Activated CD4-positive, CD25-positive, alpha-beta regulatory T cell treated with anti-CD3 and anti-CD28 coated beads, Interleukin-2, amount 50 U/mL, for 24 hours (primary cell): Measurements from ENCODE around the gene ACOX3.
"Not testable (repeated sequence)": the region's sequence is repeated elsewhere in the genome, so short reads cannot be mapped to it uniquely, and the experiment has no call there.

ENCODE experiments used
- ATAC-seq, 2 donors: fragments of 150-1000 bp; cut with Tn5 transposase; one replicate each; pipeline ENCODE4 v1.10.0; 2021; ENCODE audit warnings: mild to moderate bottlenecking in 1 of 2, moderate library complexity in 1 of 2

The ACOX3 gene

GRCh38 chr4:8403976-8404375, 36.5 kb downstream of the ACOX3 start:
- ATAC-seq: no peak

GRCh38 chr4:8403173-8403753, 37.3 kb downstream of the ACOX3 start:
- ATAC-seq: peak in 1 of 2 donors; percentile 64

GRCh38 chr4:8402640-8403039, 37.9 kb downstream of the ACOX3 start:
- ATAC-seq: no peak

GRCh38 chr4:8402181-8402597, 38.3 kb downstream of the ACOX3 start:
- no peak for ATAC-seq

- no peak for ATAC-seq
Measured at GRCh38 chr4:8401665-8402064, 38.9 kb downstream of the ACOX3 start.

- ATAC-seq: no peak
Measured at GRCh38 chr4:8400632-8401325, 39.7 kb downstream of the ACOX3 start.

- ATAC-seq: no peak
Measured at GRCh38 chr4:8399298-8399697, 41.2 kb downstream of the ACOX3 start.

- no peak for ATAC-seq
Measured at GRCh38 chr4:8398347-8398746, 42.2 kb downstream of the ACOX3 start.

- ATAC-seq: no peak
Measured at GRCh38 chr4:8396762-8397406, 43.6 kb downstream of the ACOX3 start.

GRCh38 chr4:8395504-8396296, 44.8 kb downstream of the ACOX3 start:
- ATAC-seq: no peak

GRCh38 chr4:8394806-8395205, 45.7 kb downstream of the ACOX3 start:
- ATAC-seq: no peak

- ATAC-seq: no peak
Measured at GRCh38 chr4:8394061-8394519, 46.4 kb downstream of the ACOX3 start.

- ATAC-seq: peak in 1 of 2 donors; percentile 41
Measured at GRCh38 chr4:8393593-8394038, 46.9 kb downstream of the ACOX3 start.

GRCh38 chr4:8392591-8393190, 47.8 kb downstream of the ACOX3 start:
- no peak for ATAC-seq

- peak in 1 of 2 donors; percentile 50 for ATAC-seq
Measured at GRCh38 chr4:8391972-8392371, 48.6 kb downstream of the ACOX3 start.

- ATAC-seq: no peak
Measured at GRCh38 chr4:8391071-8391470, 49.5 kb downstream of the ACOX3 start.

GRCh38 chr4:8390577-8390976, 49.9 kb downstream of the ACOX3 start:
- no peak for ATAC-seq

GRCh38 chr4:8388528-8388870, 52.0 kb downstream of the ACOX3 start:
- ATAC-seq: no peak

GRCh38 chr4:8387615-8388527, 52.7 kb downstream of the ACOX3 start:
- ATAC-seq: no peak

- no peak for ATAC-seq
Measured at GRCh38 chr4:8387194-8387593, 53.3 kb downstream of the ACOX3 start.

GRCh38 chr4:8386731-8387130, 53.8 kb downstream of the ACOX3 start:
- no peak for ATAC-seq

GRCh38 chr4:8386131-8386530, 54.4 kb downstream of the ACOX3 start:
- ATAC-seq: not testable (repeated sequence)
